ENCODE data around the gene ZNF83. TPM values are rescaled to one million over a fixed set of nuclear protein-coding genes. Genes with fewer than 3 reads are reported as not detected.
"Not testable (repeated sequence)": the region's sequence is repeated elsewhere in the genome, so short reads cannot be mapped to it uniquely, and the experiment has no call there.

The ZNF83 gene
- total RNA-seq, 2 donors from 2014 or later: 30.7 to 46.2 TPM

GRCh38 chr19:52600639-52601024 is 37.5 kb downstream of the ZNF83 start:
- no peak for TF ChIP-seq CTCF (IDR thresholded peaks at IDR 0.05)
- TF ChIP-seq POLR2A (IDR thresholded peaks at IDR 0.05): no peak
- Histone ChIP-seq H3K9me3 (no peaks in the 10 kb centered on the region), H3K27me3 (no peaks in the 10 kb centered on the region), H3K4me1 (peaks cover 15% of the 10 kb centered on the region), H3K27ac (peak overlapping the region; percentile 33 to 67 (median 54)), H3K4me3 (peak overlapping the region in 1 of 2 donors; percentile 32), H3K36me3 (replicated peaks in 1 of 2; ENCODE audit: insufficient read depth in 1 of 2, low read depth in 2 of 2) (peaks cover 0 to 2% of the 10 kb centered on the region in 2 donors)
- WGBS, 2 donors: 2 to 8% methylated on average over 5 to 15 of the region's 15 CpGs
- DNase-seq: peak in 1 of 4 donors; percentile 27
- peak; percentile 36 for ATAC-seq
- intact Hi-C loops (cut with DNase I): no loop called here

- Histone ChIP-seq H3K4me3 (no peak overlapping the region), H3K4me1 (peaks cover 15% of the 10 kb centered on the region), H3K27ac (no peak overlapping the region), H3K36me3 (replicated peaks in 1 of 2; ENCODE audit: insufficient read depth in 1 of 2, low read depth in 2 of 2) (peaks cover 0 to 2% of the 10 kb centered on the region in 2 donors), H3K27me3 (no peaks in the 10 kb centered on the region), H3K9me3 (no peaks in the 10 kb centered on the region)
- 48 to 60% methylated on average over 3 of the region's 3 CpGs for WGBS, 2 donors
- ATAC-seq (no peak), DNase-seq (no peak)
- intact Hi-C loops (cut with DNase I): no loop called here
- no peak for TF ChIP-seq POLR2A (IDR thresholded peaks at IDR 0.05)
- no peak for TF ChIP-seq CTCF (IDR thresholded peaks at IDR 0.05)
These were observed 38.9 kb downstream of the ZNF83 start for GRCh38 chr19:52599241-52599640.

- H3K4me3 ChIP-seq; ATAC-seq; H3K27me3 ChIP-seq; intact Hi-C loops (cut with DNase I); H3K9me3 ChIP-seq; DNase-seq; H3K27ac ChIP-seq; H3K4me1 ChIP-seq; H3K36me3 ChIP-seq (replicated peaks in 1 of 2; ENCODE audit: insufficient read depth in 1 of 2, low read depth in 2 of 2): not testable (repeated sequence)
- 100% methylated on average over 7 of the region's 25 CpGs; no CpG with 5 or more reads in 1 of the 2 donors for WGBS, 2 donors
These were observed 44.7 kb downstream of the ZNF83 start for GRCh38 chr19:52593441-52593840.

GRCh38 chr19:52592301-52592700 is 45.9 kb downstream of the ZNF83 start:
- ATAC-seq: no peak
- 65 to 67% methylated on average over 3 of the region's 3 CpGs for WGBS, 2 donors
- TF ChIP-seq POLR2A (IDR thresholded peaks at IDR 0.05) (no peak), CTCF (IDR thresholded peaks at IDR 0.05) (no peak)
- no peaks in the 10 kb centered on the region for H3K27me3 ChIP-seq
- H3K4me1 ChIP-seq: no peaks in the 10 kb centered on the region
- H3K27ac ChIP-seq: no peak overlapping the region
- no peaks in the 10 kb centered on the region for H3K9me3 ChIP-seq
- H3K36me3 ChIP-seq (replicated peaks in 1 of 2; ENCODE audit: insufficient read depth in 1 of 2, low read depth in 2 of 2): peaks cover 0 to 2% of the 10 kb centered on the region in 2 donors
- DNase-seq: no peak
- intact Hi-C loops (cut with DNase I): no loop called here
- H3K4me3 ChIP-seq: no peak overlapping the region

- H3K4me3 ChIP-seq: no peak overlapping the region
- no peak overlapping the region for H3K27ac ChIP-seq
- no peaks in the 10 kb centered on the region for H3K36me3 ChIP-seq (replicated peaks in 1 of 2; ENCODE audit: insufficient read depth in 1 of 2, low read depth in 2 of 2)
- TF ChIP-seq CTCF (IDR thresholded peaks at IDR 0.05) (no peak), POLR2A (IDR thresholded peaks at IDR 0.05) (no peak)
- 89 to 93% methylated on average over 5 of the region's 5 CpGs for WGBS, 2 donors
- no peaks in the 10 kb centered on the region for H3K4me1 ChIP-seq
- H3K9me3 ChIP-seq: peaks cover 0 to under 1% (median 0%) of the 10 kb centered on the region in 3 donors
- H3K27me3 ChIP-seq: no peaks in the 10 kb centered on the region
- no peak for ATAC-seq
- intact Hi-C loops (cut with DNase I): no loop called here
- no peak for DNase-seq
These were observed 47.4 kb downstream of the ZNF83 start for GRCh38 chr19:52590728-52591127.
